Measurements from ENCODE around the gene PRDM16.

The PRDM16 gene

GRCh38 chr1:3219005-3219790 lies 150.2 kb downstream of the PRDM16 start:
- no peak for TF ChIP-seq CTCF (conservative IDR thresholded peaks at IDR 0.05; ENCODE audit: low read depth, low read length)
- no peak overlapping the region for H3K4me3 ChIP-seq (ENCODE audit: low read depth, low read length)
- peak; percentile 4 for DNase-seq (ENCODE audit: low read depth)

- no peak for DNase-seq (ENCODE audit: low read depth)
- H3K4me3 ChIP-seq (ENCODE audit: low read depth, low read length): no peak overlapping the region
- no peak for TF ChIP-seq CTCF (conservative IDR thresholded peaks at IDR 0.05; ENCODE audit: low read depth, low read length)
These were observed 150.9 kb downstream of the PRDM16 start for GRCh38 chr1:3219791-3220467.

GRCh38 chr1:3221112-3222041 lies 152.4 kb downstream of the PRDM16 start:
- no peak for DNase-seq (ENCODE audit: low read depth)
- no peak for TF ChIP-seq CTCF (conservative IDR thresholded peaks at IDR 0.05; ENCODE audit: low read depth, low read length)

GRCh38 chr1:3222042-3222692 lies 153.2 kb downstream of the PRDM16 start:
- H3K4me3 ChIP-seq (ENCODE audit: low read depth, low read length): no peak overlapping the region
- no peak for DNase-seq (ENCODE audit: low read depth)
- no peak for TF ChIP-seq CTCF (conservative IDR thresholded peaks at IDR 0.05; ENCODE audit: low read depth, low read length)

More at GRCh38 chr1:3221112-3222041, 152.4 kb downstream of the PRDM16 start:
- no peak overlapping the region for H3K4me3 ChIP-seq (ENCODE audit: low read depth, low read length)

- no peak for TF ChIP-seq CTCF (conservative IDR thresholded peaks at IDR 0.05; ENCODE audit: low read depth, low read length)
- no peak for DNase-seq (ENCODE audit: low read depth)
- no peak overlapping the region for H3K4me3 ChIP-seq (ENCODE audit: low read depth, low read length)
These were observed 156.7 kb downstream of the PRDM16 start for GRCh38 chr1:3225661-3226060.

GRCh38 chr1:3226191-3226590 lies 157.2 kb downstream of the PRDM16 start:
- no peak overlapping the region for H3K4me3 ChIP-seq (ENCODE audit: low read depth, low read length)
- DNase-seq (ENCODE audit: low read depth): no peak
- no peak for TF ChIP-seq CTCF (conservative IDR thresholded peaks at IDR 0.05; ENCODE audit: low read depth, low read length)

Measured in choroid plexus epithelial cell (primary cell).